WTC11 (cell line): ENCODE results near the gene ITPRID2. TPM values are rescaled to one million over a fixed set of nuclear protein-coding genes. Genes with fewer than 3 reads are reported as not detected.

Experiments used
- ATAC-seq: fragments of 200-7000 bp; cut with Tn5 transposase; 2 replicates; pipeline ENCODE4 v1.10.0; 2021; ENCODE audit warnings: mild to moderate bottlenecking, moderate library complexity
- CTCF ChIA-PET: fragments of 300-600 bp; sonication (Branson Sonifier 250); formaldehyde crosslinking; loops from one replicate; lab custom pipeline; 2021; ENCODE audit warnings: antibody characterized with exemption; lab: Charles Lee
- POLR2A ChIA-PET: fragments of 350-600 bp; sonication (Branson Sonifier 250); formaldehyde crosslinking; loops from one replicate; lab custom pipeline; 2021; ENCODE audit warnings: antibody characterized with exemption; lab: Charles Lee
- DNase-seq: peaks from one replicate; pipeline ENCODE4 v3.0.0; 2021; ENCODE audit warnings: low spot score
- H3K27ac Mint-ChIP-seq: 2 replicates; pipeline ENCODE4 v1.8.0; 2021; ENCODE audit warnings: mixed read lengths
- H3K27me3 Mint-ChIP-seq: 2 replicates; pipeline ENCODE4 v1.8.0; 2021; ENCODE audit warnings: low read depth, mild to moderate bottlenecking, moderate library complexity, mixed read lengths
- H3K36me3 Mint-ChIP-seq: 2 replicates; pipeline ENCODE4 v1.8.0; 2021; ENCODE audit warnings: mixed read lengths
- H3K4me1 Mint-ChIP-seq: 2 replicates; pipeline ENCODE4 v1.8.0; 2022; ENCODE audit warnings: mixed read lengths
- H3K4me3 Mint-ChIP-seq: 2 replicates; pipeline ENCODE4 v1.8.0; 2021; ENCODE audit warnings: mild to moderate bottlenecking, moderate library complexity, mixed read lengths
- H3K9me3 Mint-ChIP-seq: 2 replicates; pipeline ENCODE4 v1.8.0; 2021; ENCODE audit warnings: mixed read lengths
- ATF1 ChIP-seq: sonication (generic); formaldehyde crosslinking; IDR thresholded peaks from 2 replicates; pipeline ENCODE4 v1.8.1; 2023; ENCODE audit warnings: mild to moderate bottlenecking, moderate library complexity, missing genetic modification reagents
- CBFB ChIP-seq: sonication (generic); formaldehyde crosslinking; IDR thresholded peaks from 2 replicates; pipeline ENCODE4 v1.8.1; 2022; ENCODE audit warnings: mild to moderate bottlenecking, low read depth, missing genetic modification reagents
- CREB1 ChIP-seq: sonication (generic); formaldehyde crosslinking; IDR thresholded peaks from 2 replicates; pipeline ENCODE4 v1.8.0; 2023; ENCODE audit warnings: mild to moderate bottlenecking, missing genetic modification reagents
- CREM ChIP-seq: sonication (generic); formaldehyde crosslinking; IDR thresholded peaks from 2 replicates; pipeline ENCODE4 v1.8.1; 2022; ENCODE audit warnings: mild to moderate bottlenecking, missing genetic modification reagents, moderate library complexity
- GABPB1 ChIP-seq: sonication (generic); formaldehyde crosslinking; IDR thresholded peaks from 2 replicates; pipeline ENCODE4 v1.8.1; 2023; ENCODE audit warnings: mild to moderate bottlenecking, missing genetic modification reagents
- GRHL2 ChIP-seq: fragments of 250-450 bp; sonication (Bioruptor Pico); IDR thresholded peaks from 2 replicates; pipeline ENCODE4 v1.8.0; 2022; ENCODE audit warnings: mild to moderate bottlenecking, moderate library complexity; ENCODE audit not compliant: insufficient replicate concordance, severe bottlenecking
- KAT7 ChIP-seq: sonication (generic); formaldehyde crosslinking; IDR thresholded peaks from 2 replicates; pipeline ENCODE4 v1.8.1; 2023; ENCODE audit warnings: missing genetic modification reagents, mild to moderate bottlenecking, borderline replicate concordance
- MXD4 ChIP-seq: fragments of 250-450 bp; sonication (Bioruptor Pico); IDR thresholded peaks from 2 replicates; pipeline ENCODE4 v1.8.0; 2021; ENCODE audit warnings: mild to moderate bottlenecking, moderate library complexity, borderline replicate concordance
- NFATC4 ChIP-seq: fragments of 250-450 bp; sonication (Bioruptor Pico); IDR thresholded peaks from 2 replicates; pipeline ENCODE4 v1.9.0; 2021; ENCODE audit warnings: mild to moderate bottlenecking
- NR3C1 ChIP-seq: sonication (generic); formaldehyde crosslinking; conservative IDR thresholded peaks from 2 replicates; pipeline ENCODE4 v1.8.1; 2023; ENCODE audit warnings: low read depth, mild to moderate bottlenecking, missing genetic modification reagents
- RELA ChIP-seq: sonication (generic); formaldehyde crosslinking; IDR thresholded peaks from 2 replicates; pipeline ENCODE4 v1.8.1; 2022; ENCODE audit warnings: missing genetic modification reagents, mild to moderate bottlenecking, borderline replicate concordance
- ZNF263 ChIP-seq: sonication (generic); formaldehyde crosslinking; IDR thresholded peaks from 2 replicates; pipeline ENCODE4 v1.8.1; 2022; ENCODE audit warnings: low read depth, mild to moderate bottlenecking, moderate library complexity, missing genetic modification reagents
- ZNF317 ChIP-seq: sonication (generic); formaldehyde crosslinking; IDR thresholded peaks from 2 replicates; pipeline ENCODE4 v1.8.1; 2023; ENCODE audit warnings: low read depth, mild to moderate bottlenecking, moderate library complexity, missing genetic modification reagents, borderline replicate concordance
- total RNA-seq: library from RNA; stranded (reverse); gene quantifications from 3 replicates; pipeline ENCODE4 v1.2.3, GENCODE V29; 2021
- TF ChIP-seq, protein P1 (sequence below): sonication (generic); formaldehyde crosslinking; IDR thresholded peaks from 2 replicates; pipeline ENCODE4 v1.8.1; 2022; ENCODE audit warnings: low read depth, mild to moderate bottlenecking, moderate library complexity, missing genetic modification reagents, borderline replicate concordance
- TF ChIP-seq, protein P2 (sequence below): sonication (generic); formaldehyde crosslinking; IDR thresholded peaks from 2 replicates; pipeline ENCODE4 v1.8.1; 2022; ENCODE audit warnings: missing genetic modification reagents, borderline replicate concordance
- TF ChIP-seq, protein P3 (sequence below): fragments of 250-450 bp; sonication (Bioruptor Pico); IDR thresholded peaks from 2 replicates; pipeline ENCODE4 v1.9.0; 2021; ENCODE audit warnings: mild to moderate bottlenecking
- TF ChIP-seq, protein P4 (sequence below): sonication (generic); formaldehyde crosslinking; IDR thresholded peaks from 2 replicates; pipeline ENCODE4 v1.8.0; 2023; ENCODE audit warnings: missing genetic modification reagents
- TF ChIP-seq, protein P5 (sequence below): sonication (generic); formaldehyde crosslinking; IDR thresholded peaks from 2 replicates; pipeline ENCODE4 v1.8.0; 2023; ENCODE audit warnings: mild to moderate bottlenecking, missing genetic modification reagents
- TF ChIP-seq, protein P6 (sequence below): fragments of 250-450 bp; sonication (Bioruptor Pico); IDR thresholded peaks from 2 replicates; pipeline ENCODE4 v1.9.0; 2021; ENCODE audit warnings: mild to moderate bottlenecking
- TF ChIP-seq, protein P7 (sequence below): fragments of 200-600 bp; IDR thresholded peaks from 2 replicates; pipeline ENCODE4 v1.8.0; 2022; ENCODE audit warnings: antibody characterized with exemption

ITPRID2 gene
- total RNA-seq, 1 experiment from 2014 or later: 19.4 TPM

DNA sequence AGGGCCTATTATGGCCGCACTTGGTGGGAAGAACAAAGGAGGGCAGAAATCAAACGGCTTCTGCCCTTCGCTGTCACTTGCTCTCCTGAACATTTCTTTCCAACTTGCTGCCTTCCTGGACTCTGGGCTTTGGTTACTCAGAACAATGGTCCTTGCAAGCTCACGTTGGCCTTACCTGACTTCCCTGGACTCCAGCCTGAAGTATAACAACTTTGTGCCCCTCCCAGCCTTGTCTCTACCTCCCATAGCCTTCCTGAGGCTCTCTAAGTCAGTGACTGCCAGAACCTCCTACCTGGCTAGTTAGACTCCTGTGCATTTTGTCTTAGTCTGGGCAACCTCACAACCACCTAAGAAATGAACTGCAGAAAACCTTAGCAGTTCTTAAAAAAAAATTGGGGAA is 30.2 kb upstream of the ITPRID2 start (continued):
- TF ChIP-seq CREM (CRISPR knock-in tag) (no peak), ZNF317 (CRISPR knock-in tag) (no peak), GRHL2 (CRISPR knock-in tag) (no peak), RELA (CRISPR knock-in tag) (no peak), ZNF263 (CRISPR knock-in tag) (no peak), MXD4 (CRISPR knock-in tag) (no peak), CBFB (CRISPR knock-in tag) (no peak)
- TF ChIP-seq, protein P1, sequence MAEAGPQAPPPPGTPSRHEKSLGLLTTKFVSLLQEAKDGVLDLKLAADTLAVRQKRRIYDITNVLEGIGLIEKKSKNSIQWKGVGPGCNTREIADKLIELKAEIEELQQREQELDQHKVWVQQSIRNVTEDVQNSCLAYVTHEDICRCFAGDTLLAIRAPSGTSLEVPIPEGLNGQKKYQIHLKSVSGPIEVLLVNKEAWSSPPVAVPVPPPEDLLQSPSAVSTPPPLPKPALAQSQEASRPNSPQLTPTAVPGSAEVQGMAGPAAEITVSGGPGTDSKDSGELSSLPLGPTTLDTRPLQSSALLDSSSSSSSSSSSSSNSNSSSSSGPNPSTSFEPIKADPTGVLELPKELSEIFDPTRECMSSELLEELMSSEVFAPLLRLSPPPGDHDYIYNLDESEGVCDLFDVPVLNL (CRISPR knock-in tag): no peak
- TF ChIP-seq, protein P2, sequence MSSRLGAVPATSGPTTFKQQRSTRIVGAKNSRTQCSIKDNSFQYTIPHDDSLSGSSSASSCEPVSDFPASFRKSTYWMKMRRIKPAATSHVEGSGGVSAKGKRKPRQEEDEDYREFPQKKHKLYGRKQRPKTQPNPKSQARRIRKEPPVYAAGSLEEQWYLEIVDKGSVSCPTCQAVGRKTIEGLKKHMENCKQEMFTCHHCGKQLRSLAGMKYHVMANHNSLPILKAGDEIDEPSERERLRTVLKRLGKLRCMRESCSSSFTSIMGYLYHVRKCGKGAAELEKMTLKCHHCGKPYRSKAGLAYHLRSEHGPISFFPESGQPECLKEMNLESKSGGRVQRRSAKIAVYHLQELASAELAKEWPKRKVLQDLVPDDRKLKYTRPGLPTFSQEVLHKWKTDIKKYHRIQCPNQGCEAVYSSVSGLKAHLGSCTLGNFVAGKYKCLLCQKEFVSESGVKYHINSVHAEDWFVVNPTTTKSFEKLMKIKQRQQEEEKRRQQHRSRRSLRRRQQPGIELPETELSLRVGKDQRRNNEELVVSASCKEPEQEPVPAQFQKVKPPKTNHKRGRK (CRISPR knock-in tag): no peak
- TF ChIP-seq, protein P3, sequence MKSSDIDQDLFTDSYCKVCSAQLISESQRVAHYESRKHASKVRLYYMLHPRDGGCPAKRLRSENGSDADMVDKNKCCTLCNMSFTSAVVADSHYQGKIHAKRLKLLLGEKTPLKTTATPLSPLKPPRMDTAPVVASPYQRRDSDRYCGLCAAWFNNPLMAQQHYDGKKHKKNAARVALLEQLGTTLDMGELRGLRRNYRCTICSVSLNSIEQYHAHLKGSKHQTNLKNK (CRISPR knock-in tag): no peak
- TF ChIP-seq, protein P4, sequence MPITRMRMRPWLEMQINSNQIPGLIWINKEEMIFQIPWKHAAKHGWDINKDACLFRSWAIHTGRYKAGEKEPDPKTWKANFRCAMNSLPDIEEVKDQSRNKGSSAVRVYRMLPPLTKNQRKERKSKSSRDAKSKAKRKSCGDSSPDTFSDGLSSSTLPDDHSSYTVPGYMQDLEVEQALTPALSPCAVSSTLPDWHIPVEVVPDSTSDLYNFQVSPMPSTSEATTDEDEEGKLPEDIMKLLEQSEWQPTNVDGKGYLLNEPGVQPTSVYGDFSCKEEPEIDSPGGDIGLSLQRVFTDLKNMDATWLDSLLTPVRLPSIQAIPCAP (CRISPR knock-in tag): no peak

DNA sequence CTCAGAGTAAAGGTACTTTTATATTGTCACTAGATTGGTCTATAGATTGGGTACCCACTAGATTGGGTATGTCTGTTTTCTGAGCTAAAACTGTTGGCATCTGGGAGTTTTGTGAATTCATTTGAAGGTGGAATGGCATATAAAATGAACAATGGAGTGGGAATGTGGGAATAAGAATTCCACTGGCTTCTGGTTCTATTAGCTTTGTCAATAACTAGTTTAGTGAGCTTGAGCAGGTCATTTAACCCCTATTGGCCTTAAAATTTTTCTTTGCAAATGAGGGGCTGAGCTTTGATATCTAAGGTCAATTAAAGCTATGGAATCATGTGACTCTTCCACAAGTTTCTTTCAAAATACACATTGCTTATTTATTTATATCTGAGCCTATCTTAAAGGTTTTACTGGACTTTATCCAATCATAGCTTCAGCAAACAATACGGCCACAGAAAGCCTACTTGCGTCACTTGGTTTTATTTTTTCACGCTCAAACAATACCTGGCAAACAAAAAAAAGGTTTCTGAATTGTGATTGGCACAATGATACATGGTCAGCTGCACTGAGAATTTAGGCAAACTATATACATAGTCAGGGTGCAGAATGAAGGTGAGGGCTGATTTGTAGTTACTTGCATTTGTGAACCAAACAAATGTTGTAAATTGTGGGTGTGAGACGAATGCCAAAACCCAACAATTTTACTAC is 28.8 kb upstream of the ITPRID2 start:
- no peak for DNase-seq
- ChIA-PET CTCF (no interaction called here), POLR2A (no interaction called here)
- Mint-ChIP-seq H3K36me3 (no peaks in the 10 kb centered on the region), H3K4me3 (no peak overlapping the region), H3K27me3 (no peaks in the 10 kb centered on the region), H3K4me1 (no peaks in the 10 kb centered on the region), H3K9me3 (no peaks in the 10 kb centered on the region), H3K27ac (no peak overlapping the region)
- TF ChIP-seq GABPB1 (CRISPR knock-in tag) (no peak), NFATC4 (no peak), NR3C1 (CRISPR knock-in tag) (no peak), CREB1 (CRISPR knock-in tag) (no peak), KAT7 (no peak), ATF1 (CRISPR knock-in tag) (no peak)
- TF ChIP-seq, protein P5, sequence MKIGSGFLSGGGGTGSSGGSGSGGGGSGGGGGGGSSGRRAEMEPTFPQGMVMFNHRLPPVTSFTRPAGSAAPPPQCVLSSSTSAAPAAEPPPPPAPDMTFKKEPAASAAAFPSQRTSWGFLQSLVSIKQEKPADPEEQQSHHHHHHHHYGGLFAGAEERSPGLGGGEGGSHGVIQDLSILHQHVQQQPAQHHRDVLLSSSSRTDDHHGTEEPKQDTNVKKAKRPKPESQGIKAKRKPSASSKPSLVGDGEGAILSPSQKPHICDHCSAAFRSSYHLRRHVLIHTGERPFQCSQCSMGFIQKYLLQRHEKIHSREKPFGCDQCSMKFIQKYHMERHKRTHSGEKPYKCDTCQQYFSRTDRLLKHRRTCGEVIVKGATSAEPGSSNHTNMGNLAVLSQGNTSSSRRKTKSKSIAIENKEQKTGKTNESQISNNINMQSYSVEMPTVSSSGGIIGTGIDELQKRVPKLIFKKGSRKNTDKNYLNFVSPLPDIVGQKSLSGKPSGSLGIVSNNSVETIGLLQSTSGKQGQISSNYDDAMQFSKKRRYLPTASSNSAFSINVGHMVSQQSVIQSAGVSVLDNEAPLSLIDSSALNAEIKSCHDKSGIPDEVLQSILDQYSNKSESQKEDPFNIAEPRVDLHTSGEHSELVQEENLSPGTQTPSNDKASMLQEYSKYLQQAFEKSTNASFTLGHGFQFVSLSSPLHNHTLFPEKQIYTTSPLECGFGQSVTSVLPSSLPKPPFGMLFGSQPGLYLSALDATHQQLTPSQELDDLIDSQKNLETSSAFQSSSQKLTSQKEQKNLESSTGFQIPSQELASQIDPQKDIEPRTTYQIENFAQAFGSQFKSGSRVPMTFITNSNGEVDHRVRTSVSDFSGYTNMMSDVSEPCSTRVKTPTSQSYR: no peak
- TF ChIP-seq, protein P6, sequence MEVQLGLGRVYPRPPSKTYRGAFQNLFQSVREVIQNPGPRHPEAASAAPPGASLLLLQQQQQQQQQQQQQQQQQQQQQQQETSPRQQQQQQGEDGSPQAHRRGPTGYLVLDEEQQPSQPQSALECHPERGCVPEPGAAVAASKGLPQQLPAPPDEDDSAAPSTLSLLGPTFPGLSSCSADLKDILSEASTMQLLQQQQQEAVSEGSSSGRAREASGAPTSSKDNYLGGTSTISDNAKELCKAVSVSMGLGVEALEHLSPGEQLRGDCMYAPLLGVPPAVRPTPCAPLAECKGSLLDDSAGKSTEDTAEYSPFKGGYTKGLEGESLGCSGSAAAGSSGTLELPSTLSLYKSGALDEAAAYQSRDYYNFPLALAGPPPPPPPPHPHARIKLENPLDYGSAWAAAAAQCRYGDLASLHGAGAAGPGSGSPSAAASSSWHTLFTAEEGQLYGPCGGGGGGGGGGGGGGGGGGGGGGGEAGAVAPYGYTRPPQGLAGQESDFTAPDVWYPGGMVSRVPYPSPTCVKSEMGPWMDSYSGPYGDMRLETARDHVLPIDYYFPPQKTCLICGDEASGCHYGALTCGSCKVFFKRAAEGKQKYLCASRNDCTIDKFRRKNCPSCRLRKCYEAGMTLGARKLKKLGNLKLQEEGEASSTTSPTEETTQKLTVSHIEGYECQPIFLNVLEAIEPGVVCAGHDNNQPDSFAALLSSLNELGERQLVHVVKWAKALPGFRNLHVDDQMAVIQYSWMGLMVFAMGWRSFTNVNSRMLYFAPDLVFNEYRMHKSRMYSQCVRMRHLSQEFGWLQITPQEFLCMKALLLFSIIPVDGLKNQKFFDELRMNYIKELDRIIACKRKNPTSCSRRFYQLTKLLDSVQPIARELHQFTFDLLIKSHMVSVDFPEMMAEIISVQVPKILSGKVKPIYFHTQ (CRISPR knock-in tag): no peak
- TF ChIP-seq, protein P7, sequence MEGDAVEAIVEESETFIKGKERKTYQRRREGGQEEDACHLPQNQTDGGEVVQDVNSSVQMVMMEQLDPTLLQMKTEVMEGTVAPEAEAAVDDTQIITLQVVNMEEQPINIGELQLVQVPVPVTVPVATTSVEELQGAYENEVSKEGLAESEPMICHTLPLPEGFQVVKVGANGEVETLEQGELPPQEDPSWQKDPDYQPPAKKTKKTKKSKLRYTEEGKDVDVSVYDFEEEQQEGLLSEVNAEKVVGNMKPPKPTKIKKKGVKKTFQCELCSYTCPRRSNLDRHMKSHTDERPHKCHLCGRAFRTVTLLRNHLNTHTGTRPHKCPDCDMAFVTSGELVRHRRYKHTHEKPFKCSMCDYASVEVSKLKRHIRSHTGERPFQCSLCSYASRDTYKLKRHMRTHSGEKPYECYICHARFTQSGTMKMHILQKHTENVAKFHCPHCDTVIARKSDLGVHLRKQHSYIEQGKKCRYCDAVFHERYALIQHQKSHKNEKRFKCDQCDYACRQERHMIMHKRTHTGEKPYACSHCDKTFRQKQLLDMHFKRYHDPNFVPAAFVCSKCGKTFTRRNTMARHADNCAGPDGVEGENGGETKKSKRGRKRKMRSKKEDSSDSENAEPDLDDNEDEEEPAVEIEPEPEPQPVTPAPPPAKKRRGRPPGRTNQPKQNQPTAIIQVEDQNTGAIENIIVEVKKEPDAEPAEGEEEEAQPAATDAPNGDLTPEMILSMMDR: no peak
- ATAC-seq: no peak
